Left cardiac atrium (tissue), 4 donors: Measurements from ENCODE around the gene RASGRP2. TPM values are rescaled to one million over a fixed set of nuclear protein-coding genes. Genes with fewer than 3 reads are reported as not detected.
"Not testable (repeated sequence)": the region's sequence is repeated elsewhere in the genome, so short reads cannot be mapped to it uniquely, and the experiment has no call there.

Experiments used
- ATAC-seq, 2 donors: fragments of 200-7000 bp; cut with Tn5 transposase; one replicate each; pipeline ENCODE4 v1.9.1; 2020; ENCODE audit warnings: mild to moderate bottlenecking in 2 of 2, moderate library complexity in 2 of 2
- DNase-seq: peaks from one replicate; pipeline ENCODE4 v3.0.0-alpha.2; 2020
- intact Hi-C, 2 donors: fragments of 100-400 bp; cut with DNase I; formaldehyde crosslinking; loops; one replicate each; pipeline versions ENCODE4 v1.14.1 to v1.15.1; 2022 to 2023
- total RNA-seq, 2 donors: library from RNA; stranded (reverse); fragmentation: NEBNext Ultra II Directional; extraction: Animal tissue kit (Norgen Biotek cat#: 25700); gene quantifications; one replicate each; pipeline ENCODE4 v1.2.1, GENCODE V29; 2021
- donor health status: DM: no; HTN: yes; CAD: no.
- donor health status: DM: no; HTN: yes; CAD: no; lungs with severe emphysema.
- donor health status: DM: yes; HTN: yes; CAD: no.
- donor health status: Dilated cardiomyopathy.

The RASGRP2 gene
- total RNA-seq, 2 donors from 2014 or later = 25.3 to 37.1 TPM

DNA sequence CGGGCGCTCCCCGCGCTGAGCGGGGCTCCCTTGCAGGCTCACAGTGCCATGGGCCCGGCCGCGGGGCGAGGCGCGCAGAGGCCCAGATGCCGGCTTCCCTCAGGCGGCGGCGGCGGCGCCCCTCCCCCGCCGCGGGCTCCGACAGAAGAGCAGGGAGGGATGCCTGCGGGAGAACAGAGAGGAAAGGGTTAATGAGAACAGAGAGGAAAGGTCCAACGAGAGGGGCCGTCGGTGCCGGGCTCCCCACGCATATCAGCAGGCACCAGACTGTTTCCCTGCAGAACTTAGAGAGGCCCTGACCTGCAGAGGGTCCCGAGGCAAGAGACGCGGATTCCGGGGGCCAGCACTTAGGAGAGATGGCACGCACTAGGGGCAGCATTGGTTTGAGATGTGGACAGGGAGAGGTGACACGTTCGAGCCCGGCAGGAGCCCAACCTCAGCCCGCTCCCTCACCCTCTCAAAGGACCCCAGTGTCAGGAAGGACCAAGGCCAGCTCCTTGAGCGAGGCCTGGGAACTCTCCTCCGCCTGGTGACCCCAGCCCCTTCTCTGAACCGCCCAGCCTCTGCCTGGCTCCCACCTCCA, 30.1 kb downstream of the RASGRP2 start:
- ATAC-seq (no peak), DNase-seq (no peak)
- intact Hi-C loops = no loop called here

DNA sequence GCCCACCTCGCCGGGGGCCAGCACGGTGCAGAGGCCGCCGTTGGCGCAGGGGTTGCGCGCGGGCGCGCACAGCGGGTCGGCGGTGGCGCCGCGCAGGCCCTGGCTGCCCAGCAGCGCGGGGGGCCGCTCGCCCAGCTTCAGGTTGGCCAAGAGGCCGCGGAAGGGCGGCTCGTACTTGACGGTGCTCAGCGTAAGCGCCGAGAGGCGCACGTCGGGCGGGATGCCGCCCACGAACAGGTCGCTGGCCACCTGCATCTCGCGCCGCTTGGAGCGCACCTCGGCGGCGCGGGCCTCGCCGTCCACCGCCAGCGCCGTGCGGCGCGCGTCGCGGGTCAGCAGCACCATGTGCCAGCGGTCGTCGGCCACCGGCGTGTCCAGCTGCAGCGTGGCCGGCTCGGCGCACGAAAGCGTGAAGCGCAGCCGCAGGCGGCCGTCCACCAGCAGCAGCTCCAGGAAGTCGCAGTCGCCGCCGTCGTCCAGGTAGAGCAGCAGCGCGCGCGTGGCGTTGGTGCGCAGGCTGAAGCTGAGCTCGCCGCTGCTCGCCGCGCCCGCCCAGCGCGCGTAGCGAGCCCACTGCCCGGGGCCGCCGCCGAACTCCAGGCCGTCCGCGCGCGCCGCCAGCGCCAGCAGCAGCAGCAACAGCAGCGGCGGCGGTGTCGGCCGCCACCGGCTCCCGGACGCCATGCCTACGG, 30.8 kb downstream of the RASGRP2 start:
- peak; percentile 48 to 71 for ATAC-seq
- peak; percentile 39 for DNase-seq
- intact Hi-C loops = no loop called here

DNA sequence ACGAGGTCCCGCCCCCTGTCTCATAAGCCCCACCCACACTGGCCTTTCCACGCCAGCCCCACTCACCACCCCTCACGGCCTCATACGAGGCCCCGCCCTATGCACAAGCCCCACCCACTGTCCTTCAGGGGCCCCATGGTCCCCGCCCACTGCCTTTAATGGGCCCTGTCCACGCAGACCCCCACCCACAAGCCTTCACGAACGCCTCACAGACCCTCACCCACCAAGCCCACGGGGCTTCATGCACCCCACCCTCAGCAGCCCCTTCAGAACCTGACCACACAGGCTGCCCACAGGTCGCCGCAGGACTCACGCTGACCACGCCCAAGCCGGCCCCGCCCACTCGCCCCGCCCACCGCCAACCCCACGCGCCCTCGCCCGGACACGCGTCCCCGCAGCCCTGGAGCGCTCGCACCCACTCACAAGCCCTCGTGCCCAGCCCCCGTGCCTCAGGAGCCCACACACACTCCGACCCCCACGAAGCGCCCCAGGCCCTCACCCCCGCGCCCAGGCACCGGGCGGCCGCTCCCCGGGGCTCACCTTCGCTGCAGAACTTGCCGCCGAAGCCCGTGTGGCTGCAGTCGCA, 31.4 kb downstream of the RASGRP2 start:
- intact Hi-C loops = no loop called here
- ATAC-seq (no peak), DNase-seq (no peak)

DNA sequence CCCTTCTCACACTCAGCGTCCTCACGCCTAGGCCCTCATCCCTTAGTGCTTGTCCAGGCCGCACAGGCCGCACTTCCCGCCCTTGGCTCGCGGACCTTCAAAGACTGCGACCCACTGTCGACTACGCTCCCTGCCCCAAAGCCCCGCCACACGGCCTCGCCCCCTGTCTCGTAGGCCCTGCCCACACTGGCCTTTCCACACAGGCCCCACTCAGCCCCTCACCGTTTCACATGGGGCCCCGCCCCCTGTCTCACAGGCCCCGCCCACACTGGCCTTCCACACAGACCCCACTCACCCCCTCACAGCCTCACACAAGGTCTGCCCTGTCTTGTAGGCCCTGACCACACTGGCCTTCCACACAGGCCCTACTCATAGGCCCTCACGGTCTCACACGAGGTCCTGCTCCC, 32.0 kb downstream of the RASGRP2 start:
- no peak for ATAC-seq
- intact Hi-C loops = no loop called here
- DNase-seq = no peak

DNA sequence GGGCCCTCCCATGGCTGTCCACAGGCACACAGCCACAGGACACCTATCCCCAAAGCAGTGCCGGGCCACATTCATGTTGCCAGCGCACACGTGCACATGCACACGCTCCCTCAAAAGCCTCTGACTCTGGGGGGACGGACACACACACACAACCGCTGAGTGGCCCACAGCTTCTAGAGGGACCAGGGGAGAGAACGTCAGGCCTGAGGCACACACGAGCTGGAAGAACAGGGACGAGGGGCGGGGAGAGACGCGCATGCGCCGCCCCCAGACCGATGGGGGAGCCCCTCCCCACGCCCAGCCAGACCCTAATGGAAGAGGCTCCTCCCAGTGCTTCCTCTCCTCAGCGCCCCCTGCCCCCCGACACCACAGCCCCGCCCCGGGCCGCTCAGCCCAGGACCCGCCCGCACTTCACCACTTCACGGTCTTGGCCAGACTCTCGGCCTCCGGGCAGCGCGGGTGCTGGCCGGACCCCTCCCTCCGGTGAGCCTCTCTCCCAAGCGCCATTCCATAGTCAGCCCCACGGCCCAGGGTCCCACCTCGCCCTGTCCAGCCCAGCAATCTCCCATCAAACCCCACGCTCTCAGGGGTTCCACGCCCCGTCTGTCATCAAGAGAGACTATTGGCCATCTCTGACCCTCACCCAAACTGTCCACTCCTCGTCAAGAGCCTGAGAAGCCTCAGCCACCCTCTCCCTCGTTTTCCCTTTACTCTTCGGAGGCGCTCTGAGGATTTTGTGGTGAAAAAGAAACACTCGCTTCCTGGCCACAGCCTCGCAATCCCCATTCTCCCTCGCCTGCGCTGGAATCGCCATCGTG, 32.6 kb downstream of the RASGRP2 start:
- DNase-seq (no peak), ATAC-seq (peak in 1 of 2 donors; percentile 14)
- intact Hi-C loops = no loop called here

DNA sequence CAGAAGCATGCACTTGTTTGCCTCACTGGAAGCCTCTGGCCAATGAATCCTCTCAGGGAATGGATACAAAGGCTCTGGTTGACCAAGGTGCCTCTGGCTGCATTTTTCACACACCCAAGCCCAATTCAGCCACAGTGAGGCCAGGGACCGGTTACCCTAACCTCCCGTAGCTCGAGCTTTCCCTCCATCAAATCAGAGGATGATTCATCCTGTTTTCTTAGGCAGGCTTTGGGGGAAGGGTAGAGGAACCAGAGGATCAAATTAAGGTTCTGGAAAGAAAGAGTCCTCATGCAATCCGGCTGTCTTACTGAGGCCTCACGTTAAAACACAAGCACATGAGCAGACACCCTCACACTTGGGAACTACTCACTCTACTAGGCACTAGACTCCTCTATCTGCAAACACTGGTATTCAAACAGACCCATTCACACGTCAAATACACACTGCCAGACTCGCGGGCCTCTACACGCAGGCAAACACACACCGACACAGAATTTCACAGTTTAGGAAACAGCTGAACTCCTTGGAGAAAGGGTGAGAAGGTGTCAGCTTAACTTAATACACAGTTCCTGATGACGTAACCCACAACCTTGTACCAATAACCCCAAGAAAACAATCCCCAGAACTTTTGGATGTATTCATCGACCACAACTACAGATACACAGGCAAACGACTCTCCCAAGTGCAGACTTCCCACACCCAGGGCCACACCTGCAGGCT, 33.4 kb downstream of the RASGRP2 start:
- ATAC-seq (no peak), DNase-seq (no peak)
- intact Hi-C loops = no loop called here

DNA sequence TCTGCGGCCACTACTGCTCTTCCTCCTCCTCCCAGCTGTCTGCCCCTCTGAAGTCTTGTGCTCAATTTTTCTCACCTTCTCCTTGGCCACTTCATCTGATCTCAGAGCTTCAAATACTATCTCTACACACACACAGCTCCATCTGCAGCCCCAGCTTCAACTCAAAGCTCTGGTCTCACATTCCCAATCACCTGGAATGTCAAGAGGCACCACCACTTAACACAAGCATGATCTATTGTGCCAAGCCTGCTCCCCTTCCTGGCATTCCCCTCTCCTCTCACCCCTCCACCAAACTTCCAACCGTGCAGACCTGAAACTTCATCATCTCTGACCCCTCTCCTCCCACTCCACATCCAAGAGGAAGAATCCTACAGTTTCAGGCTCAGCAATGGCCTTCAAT, 38.4 kb downstream of the RASGRP2 start:
- no peak for ATAC-seq
- no peak for DNase-seq
- intact Hi-C loops = no loop called here

DNA sequence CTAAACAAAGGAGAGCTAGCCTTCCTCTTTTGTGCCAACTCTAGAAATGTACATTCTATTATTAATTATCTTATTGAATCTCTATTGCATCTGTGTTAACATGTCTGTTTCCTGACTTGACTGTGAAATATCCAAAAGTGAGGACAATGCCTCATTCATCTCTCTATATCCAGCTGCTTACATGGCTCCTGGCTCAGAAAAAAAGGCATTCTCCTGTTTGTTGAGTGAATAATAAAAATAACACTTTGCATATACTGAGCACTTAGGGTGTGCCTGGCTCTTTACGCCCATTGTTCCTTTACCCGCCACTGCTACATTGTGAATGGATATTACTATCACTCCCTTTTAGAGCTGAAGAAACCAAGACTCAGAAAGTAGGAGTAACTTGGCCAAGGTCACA, 40.9 kb downstream of the RASGRP2 start:
- ATAC-seq = no peak
- DNase-seq = no peak
- intact Hi-C loops = no loop called here

DNA sequence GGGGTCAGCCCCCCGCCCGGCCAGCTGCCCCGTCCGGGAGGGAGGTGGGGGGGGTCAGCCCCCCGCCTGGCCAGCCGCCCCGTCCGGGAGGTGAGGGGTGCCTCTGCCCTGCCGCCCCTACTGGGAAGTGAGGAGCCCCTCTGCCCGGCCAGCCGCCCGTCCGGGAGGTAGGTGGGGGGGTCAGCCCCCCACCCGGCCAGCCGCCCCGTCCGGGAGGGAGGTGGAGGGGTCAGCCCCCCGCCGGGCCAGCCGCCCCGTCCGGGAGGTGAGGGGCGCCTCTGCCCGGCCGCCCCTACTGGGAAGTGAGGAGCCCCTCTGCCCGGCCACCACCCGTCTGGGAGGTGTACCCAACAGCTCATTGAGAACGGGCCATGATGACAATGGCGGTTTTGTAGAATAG, 42.0 kb downstream of the RASGRP2 start:
- DNase-seq, intact Hi-C loops, ATAC-seq: not testable (repeated sequence)

DNA sequence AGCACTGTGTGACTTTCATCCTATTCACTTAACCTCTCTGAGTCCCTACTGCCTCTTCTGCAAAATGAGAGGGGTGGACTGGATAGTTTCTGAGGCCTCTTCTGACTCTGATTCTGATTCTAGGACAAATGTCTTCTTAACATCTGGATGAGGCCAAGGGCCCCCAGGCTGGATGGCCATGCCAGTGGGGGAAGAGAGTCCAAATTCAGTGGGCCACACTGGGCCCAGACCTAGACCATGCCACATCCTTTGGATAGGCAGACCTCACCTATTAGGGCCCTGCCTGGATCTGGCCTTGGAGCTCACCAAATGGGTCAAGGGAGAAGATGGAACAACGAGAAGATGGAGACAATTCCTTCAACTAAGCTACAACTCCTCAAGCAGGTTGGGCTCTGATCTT, 45.5 kb downstream of the RASGRP2 start:
- intact Hi-C loops = no loop called here
- DNase-seq (no peak), ATAC-seq (no peak)

DNA sequence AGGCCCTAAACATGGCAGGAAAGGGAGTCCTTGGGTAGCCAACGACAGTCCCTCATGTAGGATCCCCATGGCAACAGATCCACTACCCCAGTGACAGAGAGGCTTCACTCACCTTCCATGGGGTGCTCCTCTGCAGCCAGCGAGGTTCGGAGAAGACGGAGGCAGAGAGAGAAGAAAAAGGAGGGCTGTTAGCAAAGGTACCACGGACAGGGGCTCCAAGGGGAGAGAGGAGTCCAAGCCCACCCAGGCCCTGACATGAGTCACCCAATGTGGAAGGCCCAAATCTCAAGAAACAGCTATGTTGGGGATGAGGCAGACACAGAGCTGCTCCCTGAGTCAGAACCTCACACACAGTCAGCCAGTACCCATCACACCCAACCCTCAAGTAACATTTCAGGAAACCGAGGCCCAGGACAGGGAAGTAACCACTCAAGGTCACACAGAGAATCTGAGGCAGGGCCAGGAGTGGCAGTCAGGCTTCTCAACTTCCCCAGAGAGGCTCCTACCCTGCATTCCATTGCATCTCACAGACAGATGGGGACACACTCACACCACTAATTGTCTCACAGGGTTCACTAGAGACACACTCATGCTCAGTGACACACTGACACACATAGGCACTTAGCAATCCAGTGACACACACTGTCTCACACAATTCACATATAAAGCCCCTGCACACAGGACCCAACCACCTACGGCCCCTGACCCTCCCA, 46.1 kb downstream of the RASGRP2 start:
- no peak for DNase-seq

DNA sequence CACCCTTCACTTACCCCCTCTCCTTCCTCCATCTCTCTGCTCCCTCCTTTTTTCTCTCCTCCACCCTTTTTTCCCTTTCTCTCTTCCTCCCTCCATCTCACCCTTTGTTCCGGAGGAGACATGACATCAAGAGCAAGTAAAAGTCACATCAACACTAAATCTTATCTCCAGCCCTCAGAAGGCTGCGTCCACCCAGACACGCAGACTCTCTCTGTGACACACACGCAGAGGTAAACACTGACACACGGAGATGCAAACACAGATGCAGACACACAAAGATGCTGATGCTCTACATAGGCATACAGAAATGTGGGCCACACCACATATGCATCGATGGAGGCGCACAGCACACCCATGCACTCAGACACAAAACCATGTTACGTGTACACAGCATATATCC, 47.9 kb downstream of the RASGRP2 start:
- DNase-seq (no peak), ATAC-seq (no peak)
- intact Hi-C loops = no loop called here

More for the DNA sequence above, 46.1 kb downstream of the RASGRP2 start:
- ATAC-seq = no peak
- intact Hi-C loops = no loop called here

DNA sequence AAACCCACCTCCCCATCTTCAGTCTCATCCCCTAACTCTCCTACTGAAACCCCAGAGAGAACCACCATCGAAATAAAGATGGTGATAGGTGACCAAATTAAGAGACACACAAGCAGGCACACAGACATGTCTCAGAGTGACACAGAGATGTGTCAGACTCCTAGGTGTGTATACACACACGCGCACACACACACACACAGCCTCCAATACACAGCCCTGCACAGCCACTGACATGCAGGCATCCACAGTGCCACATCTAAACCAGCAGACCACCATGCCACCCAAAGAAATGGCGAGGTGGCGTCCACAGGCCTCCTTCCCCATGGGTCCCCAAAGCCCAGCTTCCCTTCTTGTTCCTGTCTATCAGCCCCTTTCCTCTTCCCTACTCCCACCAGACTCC, 48.4 kb downstream of the RASGRP2 start:
- intact Hi-C loops = no loop called here
- ATAC-seq (no peak), DNase-seq (no peak)

DNA sequence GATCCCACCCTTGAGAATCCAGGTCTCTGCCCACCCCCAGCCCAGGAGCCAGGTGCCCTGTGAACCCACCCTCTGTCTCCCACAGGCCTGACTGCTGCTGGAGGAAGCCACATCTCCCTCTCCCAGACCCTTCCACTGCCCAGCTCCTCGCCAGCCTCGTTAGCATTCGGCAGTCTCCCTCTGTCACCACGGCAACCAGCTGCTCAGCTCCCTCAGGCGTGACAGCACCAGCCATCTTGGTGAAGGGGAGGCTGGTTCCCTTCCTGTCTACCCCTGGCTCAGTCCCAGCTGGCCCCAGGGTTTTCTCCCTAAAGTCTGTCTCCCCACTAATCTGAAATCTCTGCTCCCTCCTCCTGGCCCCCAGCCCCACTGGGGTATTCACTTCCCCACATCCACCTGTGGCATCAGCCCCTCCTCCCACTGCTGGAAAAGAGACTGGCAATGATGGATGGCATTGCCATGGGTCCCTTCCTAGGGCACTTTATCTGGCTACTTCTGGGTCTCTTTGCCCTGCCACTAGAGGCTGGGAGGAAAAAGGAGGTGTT, 49.0 kb downstream of the RASGRP2 start:
- ATAC-seq = no peak
- no peak for DNase-seq
- intact Hi-C loops = no loop called here

DNA sequence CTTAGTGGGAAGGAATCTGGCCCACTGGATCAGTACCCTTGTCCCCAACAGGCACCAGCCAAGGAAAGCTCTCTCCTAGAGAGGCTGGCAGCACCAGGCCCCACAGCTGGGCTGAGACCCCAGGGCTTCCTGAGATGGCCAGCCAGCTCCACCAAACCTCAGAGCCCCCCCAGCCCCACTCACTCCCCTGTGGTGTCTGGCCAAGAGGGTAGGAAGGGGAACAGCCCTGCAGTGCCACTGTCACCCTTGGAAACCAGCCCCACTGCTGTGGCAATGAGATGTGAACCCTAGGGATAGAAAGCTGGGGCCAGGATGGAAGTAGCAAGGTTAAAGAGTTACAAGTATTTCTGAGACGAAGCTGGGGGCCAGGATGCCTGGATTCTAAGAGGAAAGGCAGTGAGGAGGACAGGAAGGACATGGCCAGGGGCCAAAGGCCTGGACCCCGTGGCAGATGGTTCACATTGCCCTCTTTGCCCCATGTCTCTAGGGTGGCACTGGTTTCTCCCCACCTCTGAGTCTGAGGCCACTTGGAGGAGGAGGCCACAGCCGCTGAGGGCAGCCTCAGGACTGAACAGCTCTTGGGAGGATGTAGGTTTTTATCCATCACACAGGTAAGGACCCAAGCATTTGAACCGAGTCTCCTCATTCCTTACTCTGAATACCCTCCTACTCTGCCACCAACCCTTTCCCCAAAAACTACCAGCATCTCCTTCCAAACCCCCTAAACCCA, 49.8 kb downstream of the RASGRP2 start:
- ATAC-seq (no peak), DNase-seq (no peak)
- intact Hi-C loops = no loop called here

DNA sequence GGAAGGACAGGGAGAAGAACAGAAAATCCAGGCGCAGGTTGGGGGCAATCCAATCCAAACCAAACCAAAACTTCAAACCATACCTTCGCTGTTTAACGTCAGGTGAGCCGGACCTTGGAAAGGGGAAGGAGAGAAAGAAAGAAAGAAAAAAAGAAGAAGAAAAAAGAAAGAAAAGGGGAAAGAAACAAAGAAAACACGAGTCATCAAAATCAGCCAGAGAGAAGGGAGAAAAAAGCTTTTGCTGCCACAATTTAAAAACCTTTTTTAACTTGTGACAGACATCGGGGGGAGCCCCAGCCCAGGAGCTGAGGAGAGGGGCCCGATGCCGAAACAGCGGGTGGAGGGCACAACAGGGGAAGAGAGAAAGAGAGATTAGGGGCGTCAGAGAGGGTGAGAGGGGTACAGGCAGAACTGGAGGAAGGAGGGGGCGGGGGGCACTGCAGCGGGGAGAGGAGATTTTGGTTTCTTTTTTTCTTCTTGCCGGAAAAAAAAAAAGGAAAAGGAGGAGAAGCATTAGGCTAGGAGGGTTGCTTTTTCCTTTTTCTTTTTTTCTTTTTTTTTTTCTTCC, 51.1 kb downstream of the RASGRP2 start:
- ATAC-seq (no peak), DNase-seq (no peak)
- intact Hi-C loops = no loop called here

DNA sequence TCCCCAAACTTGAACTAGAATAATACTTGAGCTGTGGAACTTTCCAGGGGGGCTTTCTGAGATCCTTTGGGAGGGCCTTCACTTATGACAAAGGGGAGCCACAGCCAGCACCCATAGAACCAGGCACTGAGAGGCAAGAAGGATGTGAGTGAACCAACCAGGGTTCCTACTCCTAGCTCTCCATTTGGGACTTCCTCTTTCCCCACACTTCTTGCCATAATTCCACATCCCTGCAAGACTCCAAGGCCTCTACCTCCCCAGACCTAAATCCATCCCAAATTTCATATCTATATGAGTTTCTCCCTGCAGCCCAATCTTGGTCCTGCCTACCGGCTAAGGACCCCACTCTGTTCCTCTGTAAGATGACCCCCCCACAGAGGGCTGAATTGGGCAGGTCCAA, 52.4 kb downstream of the RASGRP2 start:
- ATAC-seq = no peak
- intact Hi-C loops = no loop called here
- no peak for DNase-seq

DNA sequence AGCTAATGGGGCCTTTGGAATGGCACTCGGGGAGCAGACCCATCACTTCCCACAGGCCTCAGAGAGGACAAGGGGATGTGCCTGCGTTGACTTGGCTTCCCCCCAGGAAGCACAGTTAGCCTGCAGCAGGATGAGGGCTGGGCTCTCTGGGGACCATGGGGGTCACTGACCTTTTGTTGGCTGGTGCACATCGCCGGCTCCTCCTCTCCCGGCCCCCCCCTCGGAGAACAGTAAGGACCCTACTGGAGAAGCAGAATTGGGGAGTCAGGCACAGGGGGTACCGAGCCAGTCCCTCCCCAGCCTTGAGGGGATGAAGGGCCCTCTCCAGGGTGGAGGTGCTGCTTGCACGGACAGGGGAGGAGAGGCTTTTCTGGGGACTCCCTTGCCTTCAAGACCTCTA, 53.7 kb downstream of the RASGRP2 start:
- DNase-seq = no peak
- intact Hi-C loops = no loop called here

More for the DNA sequence above, 53.7 kb downstream of the RASGRP2 start:
- no peak for ATAC-seq
